Measurements from ENCODE around the gene GCSAM. TPM values are rescaled to one million over a fixed set of nuclear protein-coding genes. Genes with fewer than 3 reads are reported as not detected.

GCSAM gene
- total RNA-seq, 1 donor from 2014 or later = not detected

DNA sequence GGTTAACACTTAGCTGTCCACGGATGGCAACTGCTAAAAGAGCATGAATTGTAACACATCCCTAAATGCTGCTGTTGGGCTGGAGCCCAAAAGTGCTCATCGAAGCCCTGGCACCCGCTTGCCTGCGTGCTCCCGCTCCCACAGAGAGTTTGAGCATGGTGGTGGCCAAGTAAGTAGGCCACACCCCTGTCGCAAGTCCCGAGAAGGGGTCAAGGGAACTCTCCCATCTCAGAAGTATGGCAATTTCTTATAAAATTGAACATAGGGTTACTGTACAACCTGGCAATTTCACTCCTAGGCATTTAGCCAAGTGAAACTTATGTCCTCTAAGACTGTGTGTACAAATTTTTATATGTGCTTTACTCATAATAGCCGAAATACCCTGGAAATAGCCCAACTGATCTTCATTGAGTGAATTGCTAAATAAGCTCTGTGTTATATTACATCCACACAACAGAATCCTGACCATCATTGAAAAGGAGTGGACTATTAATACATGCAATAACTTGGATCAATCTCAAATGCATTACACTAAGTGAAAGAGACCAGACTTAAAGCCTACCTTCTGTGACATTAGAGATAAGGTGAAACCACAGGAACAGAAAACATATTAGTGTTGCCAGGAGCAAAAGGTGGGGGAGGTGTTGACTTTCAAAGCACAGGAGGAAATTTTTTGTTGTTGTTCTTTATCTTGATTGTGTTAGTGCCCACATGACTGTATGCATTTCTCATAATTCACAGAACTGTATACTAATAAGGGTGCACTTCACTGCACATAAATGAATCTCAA, 1.5 kb upstream of the GCSAM start:
- Mint-ChIP-seq H3K27ac (no peak overlapping the region), H3K9me3 (ENCODE audit: low read depth) (no peaks in the 10 kb centered on the region), H3K36me3 (ENCODE audit: insufficient read depth) (peaks cover 3% of the 10 kb centered on the region), H3K4me1 (ENCODE audit: low read depth) (peaks cover 26% of the 10 kb centered on the region), H3K27me3 (no peaks in the 10 kb centered on the region), H3K4me3 (ENCODE audit: low read depth) (no peak overlapping the region)
- TF ChIP-seq, protein P1, sequence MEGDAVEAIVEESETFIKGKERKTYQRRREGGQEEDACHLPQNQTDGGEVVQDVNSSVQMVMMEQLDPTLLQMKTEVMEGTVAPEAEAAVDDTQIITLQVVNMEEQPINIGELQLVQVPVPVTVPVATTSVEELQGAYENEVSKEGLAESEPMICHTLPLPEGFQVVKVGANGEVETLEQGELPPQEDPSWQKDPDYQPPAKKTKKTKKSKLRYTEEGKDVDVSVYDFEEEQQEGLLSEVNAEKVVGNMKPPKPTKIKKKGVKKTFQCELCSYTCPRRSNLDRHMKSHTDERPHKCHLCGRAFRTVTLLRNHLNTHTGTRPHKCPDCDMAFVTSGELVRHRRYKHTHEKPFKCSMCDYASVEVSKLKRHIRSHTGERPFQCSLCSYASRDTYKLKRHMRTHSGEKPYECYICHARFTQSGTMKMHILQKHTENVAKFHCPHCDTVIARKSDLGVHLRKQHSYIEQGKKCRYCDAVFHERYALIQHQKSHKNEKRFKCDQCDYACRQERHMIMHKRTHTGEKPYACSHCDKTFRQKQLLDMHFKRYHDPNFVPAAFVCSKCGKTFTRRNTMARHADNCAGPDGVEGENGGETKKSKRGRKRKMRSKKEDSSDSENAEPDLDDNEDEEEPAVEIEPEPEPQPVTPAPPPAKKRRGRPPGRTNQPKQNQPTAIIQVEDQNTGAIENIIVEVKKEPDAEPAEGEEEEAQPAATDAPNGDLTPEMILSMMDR (IDR thresholded peaks at IDR 0.05; ENCODE audit: unreplicated experiment) = no peak
- no peak for DNase-seq (ENCODE audit: low spot score, unreplicated experiment)

DNA sequence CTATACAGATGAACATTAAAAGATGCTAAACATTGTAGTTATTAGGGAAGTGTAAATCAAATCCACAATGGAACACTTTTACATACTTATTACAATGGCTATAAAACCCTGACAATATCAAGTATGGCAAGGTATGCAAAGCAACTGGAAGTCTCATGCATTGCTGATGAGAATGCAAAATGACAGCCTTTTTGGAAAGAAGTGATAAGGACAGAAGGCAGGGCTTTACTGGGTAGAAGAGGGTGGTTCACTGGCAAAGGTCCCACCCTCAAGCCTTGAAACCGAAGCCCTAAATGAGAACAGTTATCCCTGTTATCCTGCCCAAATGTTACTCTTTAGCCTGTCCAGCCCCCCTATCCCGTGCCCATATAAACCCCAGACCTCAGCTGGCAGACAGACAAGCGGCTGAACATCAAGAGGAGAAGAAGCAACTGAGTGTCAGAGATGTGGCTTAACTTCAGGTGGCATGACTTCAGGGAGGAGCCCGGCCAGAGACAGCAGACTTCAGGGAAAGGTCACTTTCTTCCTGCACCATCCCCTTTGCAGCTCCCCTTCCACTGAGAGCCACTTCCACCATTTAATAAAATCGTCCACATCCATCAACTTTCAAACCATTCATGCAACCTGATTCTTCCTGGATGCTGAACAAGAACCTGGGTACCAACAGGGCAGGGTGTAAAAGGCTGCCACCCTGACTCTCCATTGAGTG, 732 bp upstream of the GCSAM start:
- Mint-ChIP-seq H3K4me3 (ENCODE audit: low read depth) (no peak overlapping the region), H3K27me3 (no peaks in the 10 kb centered on the region), H3K27ac (no peak overlapping the region), H3K9me3 (ENCODE audit: low read depth) (no peaks in the 10 kb centered on the region), H3K4me1 (ENCODE audit: low read depth) (peaks cover 28% of the 10 kb centered on the region), H3K36me3 (ENCODE audit: insufficient read depth) (peaks cover 3% of the 10 kb centered on the region)
- TF ChIP-seq, protein P1 (IDR thresholded peaks at IDR 0.05; ENCODE audit: unreplicated experiment) = no peak
- DNase-seq (ENCODE audit: low spot score, unreplicated experiment) = no peak

DNA sequence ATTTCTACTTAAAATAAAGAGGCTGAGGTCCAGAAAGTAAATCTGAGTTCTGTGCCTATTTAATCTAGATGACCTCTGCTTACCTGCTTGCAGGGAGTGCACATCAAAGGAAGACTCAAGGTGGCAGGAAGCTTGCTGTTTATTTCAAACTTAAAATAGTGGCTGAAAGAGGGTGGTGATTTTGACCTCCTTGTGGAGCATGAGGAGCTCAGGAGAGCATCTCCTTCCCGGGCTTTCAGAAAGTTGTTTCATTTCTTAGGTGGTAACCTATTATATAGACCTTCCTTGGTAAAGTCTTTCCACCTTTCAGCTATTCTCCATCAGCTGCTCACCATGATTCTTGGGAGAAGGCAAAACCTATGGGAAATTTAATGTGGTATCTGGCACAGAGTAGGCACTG, 494 bp downstream of the GCSAM start:
- TF ChIP-seq, protein P1 (IDR thresholded peaks at IDR 0.05; ENCODE audit: unreplicated experiment) = no peak
- no peaks in the 10 kb centered on the region for H3K9me3 Mint-ChIP-seq (ENCODE audit: low read depth)
- no peak overlapping the region for H3K4me3 Mint-ChIP-seq (ENCODE audit: low read depth)
- no peaks in the 10 kb centered on the region for H3K27me3 Mint-ChIP-seq
- H3K27ac Mint-ChIP-seq = no peak overlapping the region
- no peak for DNase-seq (ENCODE audit: low spot score, unreplicated experiment)
- H3K36me3 Mint-ChIP-seq (ENCODE audit: insufficient read depth) = peaks cover 3% of the 10 kb centered on the region
- peaks cover 28% of the 10 kb centered on the region for H3K4me1 Mint-ChIP-seq (ENCODE audit: low read depth)

DNA sequence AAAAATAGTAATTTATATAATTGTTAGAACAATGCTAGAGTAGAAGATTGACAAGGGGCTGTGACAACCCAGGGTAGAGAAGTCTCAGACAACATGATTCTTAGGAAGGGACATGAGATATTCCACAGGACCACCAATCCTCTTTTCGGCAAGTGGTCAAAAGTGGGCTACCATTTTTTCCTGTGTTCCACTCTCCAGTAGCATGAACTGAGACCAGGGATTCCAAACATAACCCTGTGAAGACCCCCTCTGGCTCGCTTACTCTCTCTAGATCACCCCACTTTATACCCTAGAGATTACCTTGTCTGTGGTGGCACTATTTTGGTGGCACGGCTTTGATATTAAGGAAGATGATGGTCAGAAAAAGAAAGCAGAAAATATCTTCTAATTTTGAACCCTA, 960 bp downstream of the GCSAM start:
- Mint-ChIP-seq H3K27ac (no peak overlapping the region), H3K36me3 (ENCODE audit: insufficient read depth) (peaks cover 3% of the 10 kb centered on the region), H3K27me3 (no peaks in the 10 kb centered on the region), H3K4me1 (ENCODE audit: low read depth) (peaks cover 24% of the 10 kb centered on the region), H3K4me3 (ENCODE audit: low read depth) (no peak overlapping the region), H3K9me3 (ENCODE audit: low read depth) (no peaks in the 10 kb centered on the region)
- TF ChIP-seq, protein P1 (IDR thresholded peaks at IDR 0.05; ENCODE audit: unreplicated experiment) = no peak
- DNase-seq (ENCODE audit: low spot score, unreplicated experiment) = no peak

DNA sequence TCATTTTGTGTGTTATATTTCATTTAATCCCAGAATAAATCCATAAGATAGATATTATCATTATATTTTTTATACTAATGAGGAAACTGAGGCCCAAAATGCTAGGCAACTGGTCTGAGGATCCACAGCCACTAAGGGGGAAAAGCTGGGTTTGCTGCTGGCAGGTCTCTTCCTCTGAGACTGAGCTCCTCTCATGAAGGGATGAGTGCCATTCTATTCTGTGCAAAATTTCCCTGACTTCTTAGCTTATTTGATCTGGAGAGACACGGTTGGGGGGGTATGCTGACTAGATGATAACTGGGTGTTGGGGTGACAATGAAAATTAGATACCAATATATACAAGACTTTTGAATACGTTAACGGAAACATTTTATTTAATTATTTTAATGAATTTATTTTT, 1.9 kb downstream of the GCSAM start:
- no peak for DNase-seq (ENCODE audit: low spot score, unreplicated experiment)
- Mint-ChIP-seq H3K27ac (no peak overlapping the region), H3K4me3 (ENCODE audit: low read depth) (no peak overlapping the region), H3K36me3 (ENCODE audit: insufficient read depth) (peaks cover 3% of the 10 kb centered on the region), H3K4me1 (ENCODE audit: low read depth) (peaks cover 25% of the 10 kb centered on the region), H3K27me3 (no peaks in the 10 kb centered on the region), H3K9me3 (ENCODE audit: low read depth) (no peaks in the 10 kb centered on the region)
- TF ChIP-seq, protein P1 (IDR thresholded peaks at IDR 0.05; ENCODE audit: unreplicated experiment) = no peak
